ENCODE measurements around the gene LEFTY1.

DNA sequence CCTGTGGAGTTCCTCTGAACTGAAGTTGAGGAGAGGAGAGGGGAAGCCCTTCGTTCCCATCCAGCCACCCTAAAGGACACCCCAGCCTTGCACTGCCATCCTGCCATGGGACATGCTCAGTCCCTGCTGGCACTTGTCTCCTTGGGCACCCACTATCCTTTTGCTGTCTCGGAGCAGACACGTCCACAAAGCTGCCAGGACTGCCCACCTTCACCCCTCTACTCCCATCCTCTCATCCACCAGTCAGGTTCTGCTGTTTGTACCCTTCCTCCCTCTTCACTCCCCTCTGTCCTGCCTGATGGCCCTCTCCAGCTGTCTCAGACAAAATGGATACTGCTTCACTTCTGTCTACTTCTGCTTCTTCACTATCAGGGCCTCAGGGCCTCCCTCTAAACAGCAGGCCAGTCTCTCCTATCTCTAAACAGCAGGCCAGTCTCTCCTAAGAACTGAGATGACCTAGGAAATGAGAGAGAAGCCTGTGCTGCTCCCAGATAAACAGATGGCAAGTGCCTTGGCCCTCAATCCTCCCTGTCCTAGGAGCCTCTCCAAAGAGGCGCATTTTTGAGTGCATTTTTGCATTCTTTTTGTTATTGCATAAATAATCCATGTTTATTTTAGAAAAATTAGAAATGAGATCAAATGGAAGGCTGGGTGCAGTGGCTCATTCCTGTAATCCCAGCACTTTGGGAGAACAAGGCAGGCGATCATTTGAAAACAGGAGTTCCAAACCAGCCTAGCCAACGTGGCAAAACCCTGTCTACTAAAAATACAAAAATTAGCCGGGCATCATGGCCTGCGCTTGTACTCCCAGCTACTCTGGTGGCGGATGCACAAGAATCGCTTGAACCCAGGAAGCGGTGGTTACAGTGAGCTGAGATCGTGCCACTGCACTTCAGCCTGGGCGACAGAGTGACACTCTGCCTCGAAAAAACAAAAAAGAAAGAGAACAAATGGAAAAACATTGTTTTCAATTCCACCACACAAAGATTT, 39.5 kb upstream of the LEFTY1 start:
- TF ChIP-seq, protein P1, sequence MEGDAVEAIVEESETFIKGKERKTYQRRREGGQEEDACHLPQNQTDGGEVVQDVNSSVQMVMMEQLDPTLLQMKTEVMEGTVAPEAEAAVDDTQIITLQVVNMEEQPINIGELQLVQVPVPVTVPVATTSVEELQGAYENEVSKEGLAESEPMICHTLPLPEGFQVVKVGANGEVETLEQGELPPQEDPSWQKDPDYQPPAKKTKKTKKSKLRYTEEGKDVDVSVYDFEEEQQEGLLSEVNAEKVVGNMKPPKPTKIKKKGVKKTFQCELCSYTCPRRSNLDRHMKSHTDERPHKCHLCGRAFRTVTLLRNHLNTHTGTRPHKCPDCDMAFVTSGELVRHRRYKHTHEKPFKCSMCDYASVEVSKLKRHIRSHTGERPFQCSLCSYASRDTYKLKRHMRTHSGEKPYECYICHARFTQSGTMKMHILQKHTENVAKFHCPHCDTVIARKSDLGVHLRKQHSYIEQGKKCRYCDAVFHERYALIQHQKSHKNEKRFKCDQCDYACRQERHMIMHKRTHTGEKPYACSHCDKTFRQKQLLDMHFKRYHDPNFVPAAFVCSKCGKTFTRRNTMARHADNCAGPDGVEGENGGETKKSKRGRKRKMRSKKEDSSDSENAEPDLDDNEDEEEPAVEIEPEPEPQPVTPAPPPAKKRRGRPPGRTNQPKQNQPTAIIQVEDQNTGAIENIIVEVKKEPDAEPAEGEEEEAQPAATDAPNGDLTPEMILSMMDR (IDR thresholded peaks at IDR 0.05; ENCODE audit: low read depth, low read length, poor library complexity, severe bottlenecking) = no peak
- TF ChIP-seq EZH2phosphoT487 (IDR thresholded peaks at IDR 0.05; ENCODE audit: borderline replicate concordance, low read length) = no peak

Measured in DOHH2 (cell line).